ENCODE results near the gene ZBTB40.

GRCh38 chr1:22461678-22462527, 10.3 kb downstream of the ZBTB40 start:
- no peak for TF ChIP-seq USF2 (CRISPR knock-in tag; IDR thresholded peaks at IDR 0.05)
- TF ChIP-seq MLX (CRISPR knock-in tag; IDR thresholded peaks at IDR 0.05): no peak
- TF ChIP-seq ZNF138 (CRISPR knock-in tag; conservative IDR thresholded peaks at IDR 0.05): no peak
- no peak for TF ChIP-seq NR2C2 (CRISPR knock-in tag; IDR thresholded peaks at IDR 0.05)
- TF ChIP-seq, protein P1, sequence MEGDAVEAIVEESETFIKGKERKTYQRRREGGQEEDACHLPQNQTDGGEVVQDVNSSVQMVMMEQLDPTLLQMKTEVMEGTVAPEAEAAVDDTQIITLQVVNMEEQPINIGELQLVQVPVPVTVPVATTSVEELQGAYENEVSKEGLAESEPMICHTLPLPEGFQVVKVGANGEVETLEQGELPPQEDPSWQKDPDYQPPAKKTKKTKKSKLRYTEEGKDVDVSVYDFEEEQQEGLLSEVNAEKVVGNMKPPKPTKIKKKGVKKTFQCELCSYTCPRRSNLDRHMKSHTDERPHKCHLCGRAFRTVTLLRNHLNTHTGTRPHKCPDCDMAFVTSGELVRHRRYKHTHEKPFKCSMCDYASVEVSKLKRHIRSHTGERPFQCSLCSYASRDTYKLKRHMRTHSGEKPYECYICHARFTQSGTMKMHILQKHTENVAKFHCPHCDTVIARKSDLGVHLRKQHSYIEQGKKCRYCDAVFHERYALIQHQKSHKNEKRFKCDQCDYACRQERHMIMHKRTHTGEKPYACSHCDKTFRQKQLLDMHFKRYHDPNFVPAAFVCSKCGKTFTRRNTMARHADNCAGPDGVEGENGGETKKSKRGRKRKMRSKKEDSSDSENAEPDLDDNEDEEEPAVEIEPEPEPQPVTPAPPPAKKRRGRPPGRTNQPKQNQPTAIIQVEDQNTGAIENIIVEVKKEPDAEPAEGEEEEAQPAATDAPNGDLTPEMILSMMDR (IDR thresholded peaks at IDR 0.05): no peak
